Measurements from ENCODE around the gene EEFSEC. TPM values are rescaled to one million over a fixed set of nuclear protein-coding genes. Genes with fewer than 3 reads are reported as not detected.

EEFSEC gene
- total RNA-seq, 1 donor from 2014 or later: 23.4 TPM

- peak overlapping the region; percentile 85 for H3K27ac Mint-ChIP-seq (ENCODE audit: unreplicated experiment)
- H3K4me3 Mint-ChIP-seq: peak overlapping the region; percentile 50
- H3K9me3 Mint-ChIP-seq: no peaks in the 10 kb centered on the region
- H3K36me3 Mint-ChIP-seq (ENCODE audit: low read depth): peaks cover 2% of the 10 kb centered on the region
- peaks cover 37% of the 10 kb centered on the region for H3K4me1 Mint-ChIP-seq
- no peak for DNase-seq (ENCODE audit: low read depth, low spot score)
- no peak for TF ChIP-seq CTCF (conservative IDR thresholded peaks at IDR 0.05)
- H3K27me3 Mint-ChIP-seq (ENCODE audit: low read depth): peaks cover 18% of the 10 kb centered on the region
Observed at GRCh38 chr3:128167973-128168674, 14.8 kb downstream of the EEFSEC start.

- Mint-ChIP-seq H3K4me1 (peaks cover 40% of the 10 kb centered on the region), H3K27ac (ENCODE audit: unreplicated experiment) (no peak overlapping the region), H3K4me3 (no peak overlapping the region), H3K36me3 (ENCODE audit: low read depth) (peaks cover 2% of the 10 kb centered on the region), H3K9me3 (no peaks in the 10 kb centered on the region), H3K27me3 (ENCODE audit: low read depth) (peaks cover 18% of the 10 kb centered on the region)
- no peak for DNase-seq (ENCODE audit: low read depth, low spot score)
- TF ChIP-seq CTCF (conservative IDR thresholded peaks at IDR 0.05): no peak
Observed at GRCh38 chr3:128168836-128169235, 15.6 kb downstream of the EEFSEC start.

- peaks cover 54% of the 10 kb centered on the region for H3K4me1 Mint-ChIP-seq
- H3K27me3 Mint-ChIP-seq (ENCODE audit: low read depth): peaks cover 3% of the 10 kb centered on the region
- H3K27ac Mint-ChIP-seq (ENCODE audit: unreplicated experiment): no peak overlapping the region
- DNase-seq (ENCODE audit: low read depth, low spot score): peak; percentile 55
- TF ChIP-seq CTCF (conservative IDR thresholded peaks at IDR 0.05): peak; percentile 80
- no peaks in the 10 kb centered on the region for H3K9me3 Mint-ChIP-seq
- peak overlapping the region; percentile 38 for H3K4me3 Mint-ChIP-seq
- H3K36me3 Mint-ChIP-seq (ENCODE audit: low read depth): no peaks in the 10 kb centered on the region
Observed at GRCh38 chr3:128170866-128171516, 17.7 kb downstream of the EEFSEC start.

GRCh38 chr3:128173200-128173599 is 19.9 kb downstream of the EEFSEC start:
- Mint-ChIP-seq H3K4me3 (no peak overlapping the region), H3K9me3 (no peaks in the 10 kb centered on the region)

DNA sequence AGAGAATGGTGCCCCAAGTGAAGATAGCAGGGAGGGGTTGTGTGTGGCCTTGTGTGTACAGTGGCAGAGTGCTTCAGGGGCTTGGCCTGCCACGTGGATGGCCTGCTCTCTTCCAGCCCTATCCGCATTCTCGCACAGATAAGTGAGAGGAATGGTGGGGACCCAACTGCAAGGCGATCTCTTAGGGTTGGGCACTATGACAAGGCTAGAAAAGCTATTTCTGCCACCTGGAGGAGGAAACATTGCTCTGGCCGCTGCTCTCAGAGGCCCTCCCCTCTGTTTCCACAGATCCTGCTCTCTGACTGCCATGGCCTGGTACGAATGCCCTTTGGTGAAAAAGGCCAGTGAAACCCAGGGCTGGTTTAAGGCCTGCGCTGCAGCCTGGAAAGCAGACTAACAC is 20.6 kb downstream of the EEFSEC start:
- Mint-ChIP-seq H3K4me1 (peaks cover 37% of the 10 kb centered on the region), H3K27ac (ENCODE audit: unreplicated experiment) (peak overlapping the region; percentile 20)

More at GRCh38 chr3:128173200-128173599, 19.9 kb downstream of the EEFSEC start:
- no peak for DNase-seq (ENCODE audit: low read depth, low spot score)
- TF ChIP-seq CTCF (conservative IDR thresholded peaks at IDR 0.05): no peak
- Mint-ChIP-seq H3K4me1 (peaks cover 37% of the 10 kb centered on the region), H3K27ac (ENCODE audit: unreplicated experiment) (no peak overlapping the region), H3K27me3 (ENCODE audit: low read depth) (no peaks in the 10 kb centered on the region), H3K36me3 (ENCODE audit: low read depth) (no peaks in the 10 kb centered on the region)

More for the DNA sequence above, 20.6 kb downstream of the EEFSEC start:
- Mint-ChIP-seq H3K4me3 (no peak overlapping the region), H3K9me3 (no peaks in the 10 kb centered on the region), H3K36me3 (ENCODE audit: low read depth) (no peaks in the 10 kb centered on the region), H3K27me3 (ENCODE audit: low read depth) (no peaks in the 10 kb centered on the region)
- DNase-seq (ENCODE audit: low read depth, low spot score): no peak
- TF ChIP-seq CTCF (conservative IDR thresholded peaks at IDR 0.05): no peak
